Activated naive CD4-positive, alpha-beta T cell treated with anti-CD3 and anti-CD28 coated beads, Interleukin-2, amount 10 ng/mL, durations not matched to agents 7 days and 5 days (primary cell): ENCODE results near the gene CACNB2.
"Not testable (repeated sequence)": the region's sequence is repeated elsewhere in the genome, so short reads cannot be mapped to it uniquely, and the experiment has no call there.

ENCODE experiments used
- CTCF ChIA-PET: fragments of 350-600 bp; sonication (Branson Sonifier 250); formaldehyde crosslinking; loops from one replicate; lab custom pipeline; 2021; ENCODE audit warnings: antibody characterized with exemption; lab: Charles Lee
- DNase-seq: peaks from one replicate; pipeline ENCODE4 v3.0.0-alpha.2; 2020
- H3K27ac Mint-ChIP-seq: one replicate; pipeline ENCODE4 v1.8.0; 2021; ENCODE audit warnings: mild to moderate bottlenecking, moderate library complexity, mixed read lengths
- H3K27me3 Mint-ChIP-seq: one replicate; pipeline ENCODE4 v1.8.0; 2021; ENCODE audit warnings: mild to moderate bottlenecking, mixed read lengths
- H3K36me3 Mint-ChIP-seq: one replicate; pipeline ENCODE4 v1.8.0; 2021; ENCODE audit warnings: mixed read lengths
- H3K4me1 Mint-ChIP-seq: one replicate; pipeline ENCODE4 v1.8.0; 2021; ENCODE audit warnings: mixed read lengths
- H3K4me3 Mint-ChIP-seq: one replicate; pipeline ENCODE4 v1.8.0; 2021; ENCODE audit warnings: mild to moderate bottlenecking, moderate library complexity, mixed read lengths
- H3K9me3 Mint-ChIP-seq: one replicate; pipeline ENCODE4 v1.8.0; 2021; ENCODE audit warnings: mixed read lengths

The CACNB2 gene

DNA sequence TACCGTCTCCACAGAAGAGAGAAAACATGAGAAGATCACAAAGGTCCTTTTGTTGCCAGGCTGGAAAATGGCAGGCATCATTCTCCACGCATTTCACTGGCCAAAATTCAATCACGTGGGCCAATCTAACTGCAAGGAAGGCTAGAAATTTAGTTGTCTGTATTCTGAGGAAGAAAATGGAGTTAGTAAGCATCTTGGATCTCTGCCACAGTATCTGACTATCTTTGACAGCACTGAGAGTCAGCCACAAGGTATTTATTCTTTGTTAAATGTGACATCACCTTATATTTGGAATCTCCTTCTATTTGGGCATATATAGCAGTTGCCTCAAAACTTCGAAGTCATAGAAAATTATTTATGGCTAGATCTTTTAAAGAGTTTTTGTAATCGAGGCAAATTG is 297.3 kb downstream of the CACNB2 start:
- Mint-ChIP-seq H3K4me3 (no peak overlapping the region), H3K27ac (no peak overlapping the region), H3K27me3 (no peaks in the 10 kb centered on the region), H3K36me3 (no peaks in the 10 kb centered on the region), H3K9me3 (no peaks in the 10 kb centered on the region), H3K4me1 (no peaks in the 10 kb centered on the region)
- no peak for DNase-seq
- CTCF ChIA-PET, result no interaction called here

DNA sequence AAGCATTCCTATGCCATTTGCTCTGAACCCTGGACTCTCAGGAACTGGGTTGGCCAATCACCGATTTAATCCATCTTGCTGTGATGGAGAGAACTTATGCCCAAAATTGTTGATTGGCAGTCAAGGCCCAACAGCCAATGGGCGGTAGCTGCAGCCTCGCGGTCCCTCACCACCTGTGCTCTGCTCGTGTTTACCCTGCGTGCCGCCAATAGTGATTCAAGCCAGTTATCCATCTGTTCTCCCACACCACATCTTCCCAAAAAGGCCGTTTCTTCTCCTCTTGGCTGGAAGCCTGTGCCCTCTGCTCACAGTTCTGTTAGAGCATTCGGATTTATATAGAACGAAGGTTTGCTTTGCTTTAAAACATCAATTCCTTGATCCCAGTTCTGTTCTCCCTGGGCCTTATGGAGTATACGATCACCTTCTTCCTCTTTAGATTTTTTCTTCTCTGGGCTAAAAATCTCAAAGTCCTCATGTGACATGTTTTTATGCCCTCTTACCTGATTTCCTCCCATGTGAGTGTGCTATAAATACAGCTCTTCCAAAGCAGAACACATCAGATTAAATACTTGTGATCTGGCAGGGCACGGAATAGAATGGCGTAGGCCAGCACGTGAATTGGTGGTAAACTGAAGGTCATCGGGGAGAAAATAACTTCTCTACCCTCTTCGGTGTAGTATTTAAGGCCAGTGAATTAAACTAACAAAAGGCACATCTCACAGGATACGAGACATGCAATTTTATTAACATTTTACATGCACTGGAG is 298.3 kb downstream of the CACNB2 start:
- Mint-ChIP-seq H3K27me3 (no peaks in the 10 kb centered on the region), H3K27ac (no peak overlapping the region), H3K4me3 (no peak overlapping the region), H3K36me3 (no peaks in the 10 kb centered on the region), H3K4me1 (no peaks in the 10 kb centered on the region), H3K9me3 (no peaks in the 10 kb centered on the region)
- CTCF ChIA-PET, result no interaction called here
- no peak for DNase-seq

DNA sequence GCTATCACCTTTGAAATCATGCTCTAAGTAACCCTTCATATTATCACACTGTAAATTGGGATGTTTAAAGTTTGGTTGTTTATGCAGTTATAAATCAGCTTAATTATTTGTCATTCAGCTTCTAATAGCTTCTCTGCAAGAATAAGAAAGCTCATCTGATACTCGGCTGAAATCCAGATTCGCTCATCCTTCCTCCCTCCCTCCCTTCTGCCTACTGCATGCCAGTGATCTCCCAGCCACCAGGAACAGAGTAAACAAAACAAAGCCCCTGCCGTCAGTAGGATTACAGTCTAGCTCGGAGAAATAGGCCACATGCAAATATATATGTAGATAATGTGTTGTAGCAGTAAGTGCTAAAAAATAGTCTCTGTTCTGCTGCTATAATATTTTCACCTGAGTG is 299.4 kb downstream of the CACNB2 start:
- H3K9me3 Mint-ChIP-seq, result no peaks in the 10 kb centered on the region
- H3K4me3 Mint-ChIP-seq, result no peak overlapping the region
- no peaks in the 10 kb centered on the region for H3K27me3 Mint-ChIP-seq
- H3K27ac Mint-ChIP-seq, result no peak overlapping the region
- H3K4me1 Mint-ChIP-seq, result no peaks in the 10 kb centered on the region
- no peaks in the 10 kb centered on the region for H3K36me3 Mint-ChIP-seq
- no peak for DNase-seq
- CTCF ChIA-PET, result no interaction called here

DNA sequence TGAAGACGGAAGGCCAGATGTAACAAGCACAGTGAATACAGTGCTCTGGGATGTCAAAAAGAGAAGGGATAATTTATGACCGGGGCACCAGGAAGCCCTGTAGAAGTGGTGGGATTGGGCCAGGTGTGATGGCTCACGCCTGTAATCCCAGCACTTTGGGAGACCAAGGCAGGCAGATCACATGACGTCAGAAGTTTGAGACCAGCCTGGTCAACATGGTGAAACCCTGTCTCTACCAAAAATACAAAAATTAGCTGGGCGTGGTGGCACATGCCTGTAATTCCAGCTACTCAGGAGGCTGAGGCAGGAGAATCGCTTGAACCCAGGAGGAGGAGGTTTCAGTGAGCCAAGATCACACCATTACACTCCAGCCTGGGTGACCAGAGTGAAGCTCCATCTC is 305.4 kb downstream of the CACNB2 start:
- CTCF ChIA-PET, DNase-seq, H3K4me3 Mint-ChIP-seq, H3K27me3 Mint-ChIP-seq, H3K4me1 Mint-ChIP-seq, H3K36me3 Mint-ChIP-seq, H3K9me3 Mint-ChIP-seq, H3K27ac Mint-ChIP-seq: not testable (repeated sequence)

DNA sequence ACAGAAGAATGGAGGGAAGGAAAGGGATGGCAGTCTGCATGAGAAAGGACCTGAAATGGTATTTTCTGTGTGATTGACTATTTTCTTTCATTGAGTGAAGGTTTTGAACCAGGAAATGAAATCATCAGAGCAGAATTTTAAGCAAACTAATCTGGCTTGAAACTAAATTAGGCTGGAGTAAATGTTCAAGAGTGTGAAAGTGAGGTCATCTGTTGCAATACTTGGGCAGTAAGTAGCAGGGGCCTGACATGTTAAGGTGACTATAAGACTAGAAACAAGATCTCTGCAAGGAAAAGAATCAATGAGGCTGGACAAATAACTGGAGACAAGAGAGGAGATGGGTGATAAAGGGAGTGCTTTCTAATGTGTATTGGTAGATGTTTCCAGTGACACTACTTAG is 306.0 kb downstream of the CACNB2 start:
- DNase-seq, result no peak
- Mint-ChIP-seq H3K36me3 (no peaks in the 10 kb centered on the region), H3K27ac (no peak overlapping the region), H3K4me3 (no peak overlapping the region), H3K4me1 (no peaks in the 10 kb centered on the region), H3K27me3 (no peaks in the 10 kb centered on the region), H3K9me3 (no peaks in the 10 kb centered on the region)
- CTCF ChIA-PET, result no interaction called here

DNA sequence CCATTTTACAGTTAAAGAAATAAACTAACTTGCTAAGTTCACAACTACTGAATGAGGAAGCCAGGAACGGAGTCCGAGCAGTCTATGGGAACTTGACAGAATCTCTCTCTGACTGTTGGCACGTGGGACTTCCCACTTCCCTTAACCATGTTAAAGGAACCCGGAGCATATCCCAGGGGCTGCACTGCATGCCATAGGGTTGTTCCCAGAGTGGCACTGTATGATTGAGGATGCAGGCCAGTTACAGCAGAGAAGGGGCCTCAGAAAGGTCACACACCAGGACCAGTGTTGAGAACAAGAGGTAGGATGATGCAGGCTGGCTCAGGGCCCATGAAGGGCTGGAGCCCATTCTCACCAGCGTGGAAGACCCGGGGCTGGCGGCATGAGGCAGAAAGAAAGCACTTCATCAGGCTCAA is 309.4 kb downstream of the CACNB2 start:
- Mint-ChIP-seq H3K36me3 (no peaks in the 10 kb centered on the region), H3K4me3 (no peak overlapping the region), H3K4me1 (no peaks in the 10 kb centered on the region), H3K27me3 (no peaks in the 10 kb centered on the region), H3K27ac (no peak overlapping the region), H3K9me3 (no peaks in the 10 kb centered on the region)
- CTCF ChIA-PET, result no interaction called here
- no peak for DNase-seq

DNA sequence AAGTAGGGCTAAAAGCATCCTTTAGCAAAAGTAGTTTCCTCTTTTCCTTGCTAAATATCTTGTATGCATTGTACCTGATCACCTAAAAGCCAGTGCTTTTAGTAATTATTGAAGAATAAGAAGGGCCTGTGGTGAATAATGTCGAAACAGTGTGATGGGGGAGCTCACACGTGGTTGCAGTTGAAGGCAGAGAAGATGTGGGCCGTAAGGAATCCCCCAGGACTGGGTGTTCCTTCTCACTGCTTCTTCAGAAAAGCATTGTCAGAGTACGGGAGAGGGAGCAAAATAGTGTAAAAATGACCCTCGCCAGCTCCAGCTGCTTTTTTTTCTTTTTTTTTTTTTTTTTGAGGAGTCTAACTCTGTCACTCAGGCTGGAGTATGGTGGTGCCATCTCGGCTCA is 310.1 kb downstream of the CACNB2 start:
- no peak for DNase-seq
- no peaks in the 10 kb centered on the region for H3K4me1 Mint-ChIP-seq
- H3K36me3 Mint-ChIP-seq, result no peaks in the 10 kb centered on the region
- no peaks in the 10 kb centered on the region for H3K9me3 Mint-ChIP-seq
- H3K27ac Mint-ChIP-seq, result no peak overlapping the region
- CTCF ChIA-PET, result no interaction called here
- H3K4me3 Mint-ChIP-seq, result no peak overlapping the region
- no peaks in the 10 kb centered on the region for H3K27me3 Mint-ChIP-seq

DNA sequence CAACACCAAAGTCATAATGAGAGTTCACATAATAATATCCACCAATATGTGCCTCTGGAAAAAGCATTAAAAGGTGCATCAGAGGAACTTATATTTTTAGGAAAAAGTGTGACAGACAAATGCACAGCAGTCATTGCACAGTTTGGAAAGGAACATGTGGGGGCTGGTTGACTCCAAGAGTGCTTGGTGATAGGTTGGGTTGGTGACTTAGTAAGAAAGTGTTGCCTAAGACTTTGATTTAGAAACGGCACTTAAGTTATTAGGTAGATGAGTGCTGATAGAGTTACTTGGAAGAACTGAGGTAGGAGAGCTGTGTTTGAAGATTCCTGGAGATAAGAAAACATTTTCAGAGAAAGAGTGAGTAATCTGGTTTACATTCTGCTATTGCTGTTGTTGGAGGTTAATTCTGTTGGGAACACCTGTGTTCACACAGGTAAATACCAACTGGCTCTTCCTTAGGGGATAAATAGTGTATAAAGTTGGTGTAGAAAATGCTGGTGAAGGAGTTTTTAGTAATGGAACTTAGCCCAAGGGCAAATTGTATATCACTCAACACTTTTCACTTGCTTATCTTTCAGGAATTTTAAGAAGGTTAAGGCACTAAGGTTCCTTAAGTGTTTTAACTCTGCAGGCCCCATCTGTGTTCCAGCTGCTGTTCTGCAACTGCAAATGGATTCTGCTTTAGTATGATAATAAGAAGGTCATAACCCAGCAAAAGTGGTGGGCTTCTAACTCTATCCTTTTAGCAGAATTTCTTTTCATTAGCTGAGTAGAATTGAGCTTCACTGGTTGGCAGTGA is 315.1 kb downstream of the CACNB2 start:
- Mint-ChIP-seq H3K27ac (no peak overlapping the region), H3K9me3 (no peaks in the 10 kb centered on the region), H3K4me1 (no peaks in the 10 kb centered on the region), H3K27me3 (no peaks in the 10 kb centered on the region), H3K36me3 (no peaks in the 10 kb centered on the region), H3K4me3 (no peak overlapping the region)
- CTCF ChIA-PET, result interaction anchor here (0.6 kb wide), 1 partner anchor 58 kb away, joined by 3 read pairs; no protein-coding TSS in a partner anchor
- no peak for DNase-seq

DNA sequence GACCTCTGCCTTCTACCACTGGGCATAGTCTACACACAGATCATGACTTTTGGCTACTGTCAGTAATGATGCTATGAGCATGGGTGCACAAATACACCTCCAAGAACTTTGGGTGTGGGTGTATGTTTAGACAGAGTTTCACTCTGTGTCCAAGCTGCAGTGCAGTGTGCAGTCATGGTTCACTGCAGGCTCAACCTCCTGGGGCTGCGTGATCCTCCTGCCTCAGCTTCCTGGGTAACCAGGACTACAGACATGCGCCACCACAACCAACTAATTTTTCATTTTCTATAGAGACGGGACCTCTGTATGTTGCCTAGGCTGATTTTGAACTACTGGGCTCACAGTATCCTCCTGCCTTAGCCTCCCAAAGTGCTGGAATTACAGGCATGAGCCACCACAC is 316.8 kb downstream of the CACNB2 start:
- no peaks in the 10 kb centered on the region for H3K36me3 Mint-ChIP-seq
- CTCF ChIA-PET, result no interaction called here
- DNase-seq, result no peak

DNA sequence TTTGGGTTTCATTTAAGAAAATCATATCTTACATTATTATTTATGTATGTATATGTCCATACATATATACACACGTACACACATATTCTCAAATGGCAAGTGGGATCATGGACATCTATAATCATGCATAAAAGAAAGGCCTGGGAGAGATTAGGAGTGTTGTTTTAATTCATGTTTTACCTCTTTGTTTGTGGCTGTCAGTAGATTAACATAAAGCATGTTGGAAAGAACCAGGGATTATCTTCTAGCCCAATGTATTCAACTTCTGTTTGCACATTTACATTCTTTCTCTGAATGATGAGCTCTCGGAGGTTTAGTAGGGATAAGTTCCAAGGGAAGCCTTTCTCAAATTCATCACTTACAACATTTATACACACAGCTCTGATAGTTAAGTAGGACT is 319.8 kb downstream of the CACNB2 start:
- no peak for DNase-seq
- Mint-ChIP-seq H3K9me3 (no peaks in the 10 kb centered on the region), H3K27me3 (no peaks in the 10 kb centered on the region), H3K36me3 (no peaks in the 10 kb centered on the region), H3K4me1 (no peaks in the 10 kb centered on the region), H3K4me3 (no peak overlapping the region), H3K27ac (no peak overlapping the region)
- CTCF ChIA-PET, result no interaction called here

More for the DNA sequence above, 316.8 kb downstream of the CACNB2 start:
- no peaks in the 10 kb centered on the region for H3K9me3 Mint-ChIP-seq
- no peak overlapping the region for H3K4me3 Mint-ChIP-seq
- H3K27me3 Mint-ChIP-seq, result no peaks in the 10 kb centered on the region
- H3K27ac Mint-ChIP-seq, result no peak overlapping the region
- H3K4me1 Mint-ChIP-seq, result no peaks in the 10 kb centered on the region

DNA sequence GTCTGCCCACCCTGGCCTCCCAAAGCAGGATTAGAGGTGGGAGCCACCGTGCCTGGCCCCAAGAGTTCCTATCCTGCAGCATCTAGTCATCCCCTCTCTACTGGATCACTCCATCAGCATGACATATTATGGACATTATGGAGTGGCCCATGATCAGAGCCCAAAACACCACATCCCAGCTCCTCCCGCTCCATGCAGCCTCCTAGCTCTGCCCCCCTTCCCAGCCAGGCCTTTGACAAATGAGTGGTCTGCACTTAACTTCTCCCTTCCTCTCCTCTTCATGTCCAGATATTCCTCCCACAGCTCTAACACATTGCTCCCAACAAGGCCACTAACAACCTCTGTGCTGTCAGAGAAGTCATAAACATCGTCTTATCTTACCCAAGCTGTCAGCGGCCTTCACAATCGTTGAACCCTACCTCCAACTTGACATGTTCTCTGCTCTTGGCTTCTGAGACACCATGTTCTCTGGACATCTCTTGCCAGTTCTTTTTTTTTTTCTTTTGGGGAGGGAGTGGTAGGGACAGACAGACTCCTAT is 323.5 kb downstream of the CACNB2 start:
- H3K27ac Mint-ChIP-seq, result no peak overlapping the region

DNA sequence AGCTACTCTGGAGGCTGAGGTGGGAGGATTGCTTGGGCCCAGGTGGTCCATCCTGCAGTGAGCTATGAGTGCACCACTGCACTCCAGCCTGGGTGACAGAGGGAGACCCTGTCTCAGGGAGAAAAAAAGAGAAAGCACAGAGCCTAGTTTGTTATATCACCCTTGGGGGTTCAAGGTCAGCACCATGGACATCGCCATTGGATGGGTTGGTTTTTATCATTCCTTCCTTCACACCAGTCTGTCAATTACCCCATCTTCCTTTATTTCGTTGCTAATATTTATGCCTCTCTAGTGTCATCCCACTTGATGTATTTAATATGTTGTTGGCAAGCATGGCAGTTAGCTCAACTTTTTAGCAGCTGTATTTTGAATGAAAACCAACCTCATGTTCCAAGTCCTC is 328.9 kb downstream of the CACNB2 start:
- H3K4me3 Mint-ChIP-seq, result no peak overlapping the region
- CTCF ChIA-PET, result no interaction called here
- no peak for DNase-seq
- H3K27ac Mint-ChIP-seq, result no peak overlapping the region
- H3K27me3 Mint-ChIP-seq, result no peaks in the 10 kb centered on the region
- H3K4me1 Mint-ChIP-seq, result peaks cover 5% of the 10 kb centered on the region
- no peaks in the 10 kb centered on the region for H3K9me3 Mint-ChIP-seq
- H3K36me3 Mint-ChIP-seq, result no peaks in the 10 kb centered on the region

More for the DNA sequence above, 323.5 kb downstream of the CACNB2 start:
- Mint-ChIP-seq H3K9me3 (no peaks in the 10 kb centered on the region), H3K4me1 (no peaks in the 10 kb centered on the region), H3K4me3 (no peak overlapping the region), H3K27me3 (no peaks in the 10 kb centered on the region), H3K36me3 (no peaks in the 10 kb centered on the region)
- CTCF ChIA-PET, result no interaction called here
- DNase-seq, result no peak

DNA sequence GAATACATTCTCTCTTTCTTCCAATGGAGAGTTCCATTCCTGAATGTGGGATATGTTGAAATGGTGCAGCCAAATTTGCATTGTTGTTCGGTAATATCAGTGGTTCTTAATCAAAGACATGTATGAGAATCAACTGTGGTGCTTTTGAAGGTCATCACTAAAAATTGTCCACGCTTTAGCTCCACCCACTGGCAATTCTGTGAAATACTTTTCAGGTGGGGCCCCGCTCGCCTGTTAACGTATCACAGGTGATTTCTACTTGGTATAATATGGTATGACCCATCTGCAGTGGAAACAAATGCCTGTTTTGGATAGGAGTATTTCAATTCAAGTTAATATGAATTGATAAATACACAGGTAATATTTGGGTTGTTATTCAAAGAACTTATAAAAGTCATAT is 332.8 kb downstream of the CACNB2 start:
- CTCF ChIA-PET, result no interaction called here
- H3K27me3 Mint-ChIP-seq, result no peaks in the 10 kb centered on the region
- H3K9me3 Mint-ChIP-seq, result no peaks in the 10 kb centered on the region
- peaks cover 5% of the 10 kb centered on the region for H3K4me1 Mint-ChIP-seq
- H3K27ac Mint-ChIP-seq, result no peak overlapping the region
- no peak for DNase-seq
- no peak overlapping the region for H3K4me3 Mint-ChIP-seq
- H3K36me3 Mint-ChIP-seq, result no peaks in the 10 kb centered on the region

DNA sequence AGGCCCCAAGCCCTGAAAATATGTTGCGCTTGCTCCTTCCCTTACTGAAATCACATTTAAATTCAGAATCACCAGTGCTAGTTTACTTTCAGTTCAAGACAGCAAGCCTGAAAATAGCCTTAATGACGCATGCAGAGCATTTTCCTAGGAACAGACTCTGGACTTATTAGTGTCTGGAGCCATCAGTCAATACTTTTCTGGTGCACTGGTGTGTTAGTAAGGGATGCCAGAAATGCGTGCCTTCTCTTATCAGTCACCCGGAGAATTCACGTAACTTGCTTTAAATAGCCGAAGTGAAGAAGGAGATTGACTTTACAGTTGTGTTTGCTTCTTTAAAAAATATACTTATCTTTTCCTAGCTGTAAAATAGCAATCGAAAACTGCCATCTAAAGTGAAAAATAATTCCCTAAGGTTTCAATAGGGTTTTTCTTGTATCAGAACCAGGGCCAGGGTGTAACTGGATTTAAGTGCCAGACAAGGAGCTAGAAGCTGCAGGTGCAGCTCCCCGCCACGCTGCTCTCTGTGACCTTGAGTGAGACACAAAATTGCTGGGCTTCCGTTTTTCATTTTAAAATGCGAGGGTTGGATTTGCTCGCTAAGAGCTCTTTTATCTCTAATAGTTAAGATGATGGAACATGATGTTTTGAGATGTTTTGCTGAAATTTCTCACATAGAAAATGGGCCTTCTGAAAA is 333.3 kb downstream of the CACNB2 start:
- H3K27me3 Mint-ChIP-seq, result no peaks in the 10 kb centered on the region

More for the DNA sequence above, 333.3 kb downstream of the CACNB2 start:
- CTCF ChIA-PET, result no interaction called here
- Mint-ChIP-seq H3K9me3 (no peaks in the 10 kb centered on the region), H3K4me1 (peaks cover 5% of the 10 kb centered on the region), H3K36me3 (no peaks in the 10 kb centered on the region), H3K27ac (no peak overlapping the region), H3K4me3 (no peak overlapping the region)
- DNase-seq, result no peak
